GM12878 (cell line): Measurements from ENCODE around the gene LITAF. TPM values are rescaled to one million over a fixed set of nuclear protein-coding genes. Genes with fewer than 3 reads are reported as not detected.

Experiments used
- ATAC-seq: fragments of 200-7000 bp; cut with Tn5 transposase; 3 replicates; pipeline ENCODE4 v1.9.1; 2020; ENCODE audit warnings: mild to moderate bottlenecking, moderate library complexity
- BruUV-seq: library from RNA; stranded (reverse); fragments of 400-500 nt; replicated peaks from 2 replicates; lab custom pipeline; 2021; lab: Mats Ljungman, UMichigan
- CTCF ChIA-PET: fragments of 300-600 bp; sonication (Branson Sonifier 250); formaldehyde crosslinking; extraction: SDS; loops from one replicate; lab custom pipeline; 2021; ENCODE audit warnings: inconsistent platforms; lab: Yijun Ruan, JAX
- POLR2A ChIA-PET: fragments of 350-600 bp; formaldehyde crosslinking; extraction: SDS; loops from one replicate; lab custom pipeline; 2021; ENCODE audit warnings: inconsistent platforms; lab: Charles Lee
- RAD21 ChIA-PET: fragments of 300-600 bp; sonication (Branson Sonifier 250); formaldehyde crosslinking; loops from one replicate; lab custom pipeline; 2023; ENCODE audit warnings: antibody characterized with exemption; ENCODE audit not compliant: unreplicated experiment; lab: Charles Lee
- SMC1A ChIA-PET: fragments of 300-600 bp; sonication (Branson Sonifier 250); formaldehyde crosslinking; loops from one replicate; lab custom pipeline; 2023; ENCODE audit not compliant: unreplicated experiment, uncharacterized antibody; lab: Charles Lee
- DNase-seq: peaks from one replicate; pipeline ENCODE4 v3.0.0-alpha.2; 2011; ENCODE audit warnings: low read depth, low spot score
- FAIRE-seq: peaks from 3 replicates; lab custom pipeline; 2011; peaks lifted over from hg19 to GRCh38; lab: Jason Lieb, UNC
- H2AFZ ChIP-seq: 2 replicates; pipeline ENCODE4 v1.6.0; 2011; ENCODE audit warnings: low read depth, low read length, control low read depth; ENCODE audit not compliant: control insufficient read depth
- H3K27ac ChIP-seq: 2 replicates; pipeline ENCODE4 v1.5.1; 2011; ENCODE audit warnings: control low read depth; ENCODE audit not compliant: control insufficient read depth, insufficient read depth
- H3K27me3 ChIP-seq, 2 experiments: replicated peaks in 1 of 2; 2 replicates each; pipeline versions ENCODE4 v1.6.0 to v1.6.1; 2011; ENCODE audit warnings: low read length in 1 of 2; ENCODE audit not compliant: control insufficient read depth in 2 of 2, insufficient read depth in 2 of 2
- H3K36me3 ChIP-seq, 2 experiments: 2 replicates each; pipeline ENCODE4 v1.5.1; 2011; ENCODE audit warnings: low read length in 1 of 2; ENCODE audit not compliant: control insufficient read depth in 2 of 2, insufficient read depth in 2 of 2
- H3K4me1 ChIP-seq: 2 replicates; pipeline ENCODE4 v1.6.1; 2011; ENCODE audit warnings: mild to moderate bottlenecking, low read length, moderate library complexity, mixed read lengths; ENCODE audit not compliant: control insufficient read depth, insufficient read depth
- H3K4me2 ChIP-seq: 2 replicates; pipeline ENCODE4 v1.6.0; 2011; ENCODE audit warnings: control low read depth; ENCODE audit not compliant: control insufficient read depth, insufficient read depth
- H3K4me3 ChIP-seq: fragments of 200-600 bp; sonication (generic); 2 replicates; pipeline ENCODE4 v1.5.1; 2016
- H3K79me2 ChIP-seq: 2 replicates; pipeline ENCODE4 v1.6.0; 2011; ENCODE audit warnings: low read length; ENCODE audit not compliant: control insufficient read depth, insufficient read depth
- H3K9ac ChIP-seq: 2 replicates; pipeline ENCODE4 v1.8.0; 2011; ENCODE audit warnings: low read length, control low read depth, mixed read lengths; ENCODE audit not compliant: control insufficient read depth, insufficient read depth
- H3K9me3 ChIP-seq: replicated peaks from 3 replicates; pipeline ENCODE4 v1.5.1; 2011; ENCODE audit warnings: mild to moderate bottlenecking, low read length; ENCODE audit not compliant: control insufficient read depth, insufficient read depth
- H4K20me1 ChIP-seq: 2 replicates; pipeline ENCODE4 v1.6.0; 2011; ENCODE audit not compliant: control insufficient read depth, insufficient read depth
- BCLAF1 ChIP-seq: fragments of 450-650 bp; IDR thresholded peaks from 2 replicates; pipeline ENCODE4 v1.6.1; 2017; ENCODE audit warnings: antibody characterized with exemption, mild to moderate bottlenecking, moderate library complexity
- CHD1 ChIP-seq: IDR thresholded peaks from 2 replicates; pipeline ENCODE4 v1.6.1; 2012; ENCODE audit warnings: low read depth, low read length, improper control_type of control experiment
- E2F8 ChIP-seq: fragments of 450-650 bp; IDR thresholded peaks from 2 replicates; pipeline ENCODE4 v1.6.1; 2018; ENCODE audit warnings: mild to moderate bottlenecking, low read depth, moderate library complexity; ENCODE audit not compliant: partially characterized antibody
- IRF3 ChIP-seq: fragments of 450-650 bp; IDR thresholded peaks from 2 replicates; pipeline ENCODE4 v1.6.1; 2014; ENCODE audit warnings: mild to moderate bottlenecking
- JUNB ChIP-seq: IDR thresholded peaks from 2 replicates; pipeline ENCODE4 v1.6.1; 2016; ENCODE audit warnings: antibody characterized with exemption, mild to moderate bottlenecking
- MEF2A ChIP-seq: IDR thresholded peaks from 2 replicates; pipeline ENCODE4 v1.6.1; 2011; ENCODE audit warnings: low read depth, mild to moderate bottlenecking, low read length, moderate library complexity; ENCODE audit not compliant: insufficient read depth
- POLR2AphosphoS5 ChIP-seq: IDR thresholded peaks from 2 replicates; pipeline ENCODE4 v1.6.1; 2011; ENCODE audit warnings: mild to moderate bottlenecking, low read length, inconsistent platforms
- ZNF384 ChIP-seq: IDR thresholded peaks from 2 replicates; pipeline ENCODE4 v1.6.1; 2012; ENCODE audit warnings: low read depth, mild to moderate bottlenecking, low read length, improper control_type of control experiment, borderline replicate concordance
- ZNF592 ChIP-seq: fragments of 450-650 bp; IDR thresholded peaks from 2 replicates; pipeline ENCODE4 v1.6.1; 2017; ENCODE audit warnings: mild to moderate bottlenecking, moderate library complexity
- WGBS: methylation state at CpG from one replicate; pipeline ENCODE4 v1.1.6; 2016; ENCODE audit warnings: low lambda C conversion rate; ENCODE audit not compliant: insufficient replicate concordance, insufficient coverage; ENCODE audit errors: missing lambda C conversion rate; 5-methylcytosine and 5-hydroxymethylcytosine counted together
- in situ Hi-C: fragments of 300-500 bp; cut with MboI; formaldehyde crosslinking; loops from 9 replicates; pipeline ENCODE4 v1.14.3; 2018; ENCODE audit warnings: mixed read lengths
- intact Hi-C: fragments of 100-400 bp; cut with micrococcal nuclease; formaldehyde crosslinking; loops from one replicate; pipeline ENCODE4 v1.14.2; 2022; ENCODE audit not compliant: unreplicated experiment
- polyA plus RNA-seq, 11 experiments: library from polyadenylated mRNA; depleted of rRNA in 4 of 11; unstranded in 6 of 11; stranded (reverse) in 5 of 11; fragments of >200 nt; fragmentation: Nextera tagmentation in 4 of 11; fragmentation: Illumina TruSeq in 1 of 11; extraction: Ambion mirVana in 4 of 11; extraction: Trizol in 1 of 11; gene quantifications; 1 replicate in 1 of 11; 2 replicates in 10 of 11; pipeline versions ENCODE4 v1.2.1 to v1.2.3, GENCODE V29; 2011 to 2016; ENCODE audit warnings: inconsistent platforms in 2 of 11, missing spikeins in 2 of 11, low read depth in 1 of 11
- total RNA-seq, 4 experiments: library from RNA; depleted of rRNA in 3 of 4; stranded (reverse); fragments of >200 nt in 3 of 4; fragmentation: Illumina TruSeq in 1 of 4; extraction: Trizol in 1 of 4; gene quantifications; 2 replicates each; pipeline versions ENCODE4 v1.2.1 to v1.2.3, GENCODE V29; 2013 to 2021

Gene LITAF
- total and polyA plus RNA-seq, 10 of the 15 experiments (the other 5 are each of a cell fraction or from before 2014, with no cell fraction given): 99.2 to 211 (median 147) TPM

- TF ChIP-seq BCLAF1: no peak
These were observed 26.9 kb upstream of the LITAF start (continued) for GRCh38 chr16:11613381-11614303.

GRCh38 chr16:11612665-11613025, 25.9 kb upstream of the LITAF start:
- RAD21 ChIA-PET: no interaction called here
- TF ChIP-seq POLR2AphosphoS5 (no peak), E2F8 (no peak), ZNF384 (no peak), ZNF592 (no peak), MEF2A (no peak), IRF3 (no peak), JUNB (no peak), CHD1 (no peak)

More at GRCh38 chr16:11612665-11613025, 25.9 kb upstream of the LITAF start:
- SMC1A ChIA-PET: interaction anchor here (1.0 to 2.9 kb wide), 2 partner anchors 9 to 30 kb away, joined by 4 to 8 read pairs; no protein-coding TSS in a partner anchor
- DNase-seq: no peak
- Histone ChIP-seq H3K9me3 (no peaks in the 10 kb centered on the region), H3K36me3 (no peaks in the 10 kb centered on the region), H2AFZ (no peak overlapping the region), H3K4me3 (no peak overlapping the region), H3K79me2 (no peaks in the 10 kb centered on the region), H3K4me1 (peaks cover 27% of the 10 kb centered on the region), H3K9ac (no peak overlapping the region), H3K27ac (no peak overlapping the region), H3K4me2 (no peak overlapping the region), H3K27me3 (no peaks in the 10 kb centered on the region; a peak in 1 of 4 replicates), H4K20me1 (no peaks in the 10 kb centered on the region)
- WGBS: 49% methylated on average over 5 of the region's 5 CpGs
- CTCF ChIA-PET: interaction anchor here (0.8 to 1.3 kb wide), 3 partner anchors 12 to 206 kb away, joined by 3 to 5 read pairs (median 4); no protein-coding TSS in a partner anchor
- no peak for FAIRE-seq
- intact Hi-C loops: no loop called here
- no TSS peak for BruUV-seq
- in situ Hi-C loops: no loop called here
- POLR2A ChIA-PET: interaction anchor here (1.1 kb wide), 2 partner anchors 27 to 30 kb away, joined by 3 to 4 read pairs; no protein-coding TSS in a partner anchor
- ATAC-seq: no peak
